NCI-H526 treated with DMSO at 0.1 percent for 48 hours (cell line): ENCODE results near the gene POLR3A.

Source experiments
- DNase-seq: peaks from one replicate; lab custom pipeline; 2025; lab: John Stamatoyannopoulos, UW

POLR3A gene

DNA sequence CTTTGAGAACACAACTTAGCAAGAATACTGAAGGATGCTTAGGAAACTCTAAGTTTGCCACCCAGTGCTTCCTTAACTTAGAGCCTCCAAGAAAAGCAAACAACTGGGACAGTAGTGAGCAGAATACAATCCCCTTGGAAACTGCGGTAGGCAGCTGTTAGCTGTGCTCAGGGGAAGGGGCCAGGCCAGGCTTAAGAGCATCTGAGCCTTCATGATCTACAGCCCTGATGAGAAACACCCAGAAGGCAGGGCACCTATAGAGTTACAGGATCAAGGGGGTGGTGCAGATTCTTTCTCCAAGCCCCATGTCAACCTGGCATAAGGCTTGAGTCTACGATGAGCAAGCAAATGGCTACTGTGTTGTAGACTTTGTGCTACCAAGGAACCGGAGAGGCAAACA lies 51.4 kb downstream of the POLR3A start:
- no peak for DNase-seq

DNA sequence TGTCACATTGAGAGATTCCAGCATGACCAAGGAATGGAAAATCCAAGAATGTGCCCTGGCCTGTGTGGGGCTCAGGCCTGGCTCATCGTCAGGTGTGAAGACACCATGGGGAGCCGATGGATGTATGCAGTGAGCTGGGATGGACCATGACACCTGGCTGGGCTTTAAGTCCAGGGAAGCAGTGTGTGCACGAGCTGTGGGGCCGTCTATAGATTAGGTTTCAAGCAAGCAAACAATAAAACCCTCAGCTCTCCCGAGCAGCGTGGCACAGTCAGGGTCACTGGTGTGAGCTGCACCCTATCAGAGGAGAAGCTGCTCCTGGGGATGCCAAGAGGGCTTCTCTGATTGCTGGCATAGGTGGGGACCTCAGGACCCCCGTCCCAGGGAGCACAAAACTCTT lies 52.3 kb downstream of the POLR3A start:
- DNase-seq: no peak

DNA sequence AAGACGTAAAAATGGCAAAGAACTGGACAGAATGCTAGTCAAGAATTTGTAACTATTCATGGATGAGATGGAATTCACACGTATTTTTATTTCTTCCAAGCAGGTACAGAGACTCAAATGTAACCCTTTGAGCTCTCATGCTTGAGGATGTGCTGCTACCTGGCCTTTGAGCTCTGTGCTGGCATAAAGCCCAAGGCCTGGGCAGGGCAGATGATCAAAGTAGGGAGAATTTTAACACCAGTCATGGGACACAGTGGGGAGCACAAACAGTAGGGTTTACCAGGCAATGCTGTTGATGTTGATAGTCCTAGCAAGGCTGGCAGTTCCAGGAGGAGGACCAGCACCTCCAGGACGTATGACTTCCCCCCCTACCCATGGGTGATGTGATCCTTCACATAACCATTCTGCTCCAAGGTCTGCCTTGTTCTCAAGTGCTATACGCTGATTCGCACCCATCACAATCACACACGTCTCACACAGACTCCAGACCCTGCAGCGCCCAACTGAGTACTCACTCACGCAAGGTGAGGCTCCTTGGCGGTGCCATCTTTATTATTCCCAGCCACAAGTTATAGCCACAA lies 54.1 kb downstream of the POLR3A start:
- DNase-seq: no peak

DNA sequence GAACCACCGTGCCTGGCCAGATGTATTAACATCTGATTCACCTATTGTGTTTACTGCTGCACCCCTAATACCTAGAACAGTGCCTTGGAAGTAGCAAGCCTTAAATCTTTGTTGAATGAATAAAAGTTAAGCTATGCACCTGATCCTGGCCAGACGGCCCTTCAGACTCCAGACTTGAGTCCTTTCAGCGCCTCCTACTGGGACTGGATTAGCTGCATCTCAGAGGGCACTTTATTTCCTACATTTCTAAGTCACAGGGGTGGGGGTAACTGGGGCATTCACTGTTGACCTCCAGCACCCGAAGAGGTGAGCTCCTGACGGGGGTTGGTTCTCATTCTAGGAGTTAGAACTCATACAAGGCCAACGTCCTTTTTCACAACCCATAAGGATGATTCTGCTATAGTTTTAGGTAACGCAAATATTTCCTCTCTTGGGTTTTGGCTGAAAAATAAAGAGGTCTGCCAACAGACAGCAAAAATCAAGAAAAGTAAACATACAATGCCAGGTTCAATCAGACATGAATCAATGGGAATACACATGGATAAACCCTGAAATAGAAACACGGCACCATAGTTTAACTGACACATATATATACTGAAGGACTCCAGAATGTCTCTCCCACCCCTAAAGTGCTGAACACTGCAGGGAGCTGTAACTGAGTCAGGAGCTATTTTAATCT lies 54.8 kb downstream of the POLR3A start:
- DNase-seq: no peak

DNA sequence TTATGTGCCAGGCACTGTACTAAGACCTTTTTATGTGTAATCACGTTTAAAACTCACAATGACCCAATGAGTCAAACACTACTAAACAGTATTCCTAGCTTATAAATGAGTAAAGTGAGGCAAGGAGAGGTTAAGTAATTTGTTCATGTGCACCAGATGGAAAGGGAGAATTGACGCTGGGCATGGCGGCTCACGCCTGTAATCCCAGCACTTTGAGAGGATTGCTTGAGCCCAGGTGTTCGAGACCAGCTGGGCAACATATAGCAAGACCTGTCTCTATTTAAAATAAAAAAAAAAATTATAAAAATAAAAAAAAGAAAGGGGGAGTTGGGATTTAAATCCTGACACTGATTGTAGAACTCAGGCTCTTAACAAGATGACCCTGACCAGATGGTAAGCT lies 56.0 kb downstream of the POLR3A start:
- no peak for DNase-seq

DNA sequence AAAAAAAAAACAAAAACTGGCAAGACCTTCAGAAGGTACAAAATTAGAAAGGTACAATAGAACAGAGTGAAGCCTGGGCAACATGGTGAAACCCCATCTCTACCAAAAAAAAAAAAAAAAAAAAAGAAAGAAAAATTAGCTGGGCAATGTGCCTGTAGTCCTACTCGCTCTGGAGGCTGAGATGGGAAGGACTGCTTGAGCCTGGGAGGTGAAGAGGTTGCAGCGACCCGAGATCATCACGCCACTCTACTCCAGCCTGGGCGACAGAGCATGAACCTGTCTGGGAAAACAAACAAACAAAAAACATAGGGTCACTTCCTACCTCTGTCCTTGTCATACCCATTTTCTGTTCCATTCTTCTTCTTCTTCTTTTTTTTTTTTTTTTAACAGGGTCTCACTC lies 57.2 kb downstream of the POLR3A start:
- no peak for DNase-seq

DNA sequence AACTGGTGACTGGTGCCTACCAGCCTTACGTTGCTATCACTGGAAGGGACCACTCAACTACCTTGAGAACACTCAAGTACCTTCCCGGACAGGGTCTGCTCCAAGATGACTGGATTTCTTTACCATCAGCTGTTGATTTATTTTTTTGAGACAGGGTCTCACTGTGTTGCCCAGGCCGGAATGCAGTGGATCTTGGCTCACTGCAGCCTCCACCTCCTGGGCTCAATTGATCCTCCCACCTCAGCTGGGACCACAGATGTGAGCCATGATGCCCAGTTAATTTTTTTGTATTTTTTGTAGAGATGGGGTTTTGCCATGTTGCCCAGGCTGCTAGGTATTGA lies 57.5 kb downstream of the POLR3A start:
- no peak for DNase-seq

DNA sequence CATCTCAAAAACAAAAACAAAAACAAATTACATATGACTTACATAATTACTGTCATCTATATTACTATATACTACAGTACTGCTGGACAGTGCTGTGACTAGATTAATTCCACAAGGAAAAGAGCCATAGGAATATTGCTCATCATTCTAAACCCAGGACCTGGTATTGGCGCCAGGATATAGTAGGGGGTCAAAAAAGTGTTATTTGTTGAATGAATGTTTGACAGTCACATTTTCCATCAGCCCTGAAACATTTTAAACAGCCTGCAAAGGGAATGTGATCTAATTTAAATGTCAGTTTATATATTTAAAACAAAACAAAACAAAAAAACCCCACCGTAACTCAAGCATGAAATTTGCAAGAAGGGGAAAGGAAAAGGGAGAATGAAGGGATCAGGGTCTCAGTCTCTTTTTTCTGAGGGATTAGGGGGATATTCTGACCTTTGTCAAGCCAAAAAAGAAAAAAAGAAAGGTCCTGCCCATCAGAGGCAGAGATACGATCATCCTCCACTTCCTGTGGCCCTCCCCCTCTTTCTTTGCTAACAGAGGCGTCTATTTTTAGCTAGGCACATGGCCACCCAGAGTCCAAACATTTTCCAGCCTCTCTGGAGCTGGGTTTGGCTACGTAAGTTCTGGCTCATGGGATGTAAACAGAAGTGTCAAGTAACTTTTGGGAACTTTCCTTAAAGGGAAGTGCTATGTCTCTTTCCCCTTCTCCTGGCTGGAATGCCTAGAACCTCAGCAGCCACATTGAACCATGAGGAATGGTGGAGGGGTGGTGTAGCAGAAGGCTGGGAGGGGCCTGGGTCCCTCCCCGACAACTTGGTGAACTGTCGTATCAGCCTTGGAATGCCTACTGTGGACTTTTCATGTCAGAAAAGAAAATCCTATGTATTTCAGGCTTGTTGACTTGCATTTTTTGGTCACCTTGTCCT lies 58.2 kb downstream of the POLR3A start:
- DNase-seq: no peak

DNA sequence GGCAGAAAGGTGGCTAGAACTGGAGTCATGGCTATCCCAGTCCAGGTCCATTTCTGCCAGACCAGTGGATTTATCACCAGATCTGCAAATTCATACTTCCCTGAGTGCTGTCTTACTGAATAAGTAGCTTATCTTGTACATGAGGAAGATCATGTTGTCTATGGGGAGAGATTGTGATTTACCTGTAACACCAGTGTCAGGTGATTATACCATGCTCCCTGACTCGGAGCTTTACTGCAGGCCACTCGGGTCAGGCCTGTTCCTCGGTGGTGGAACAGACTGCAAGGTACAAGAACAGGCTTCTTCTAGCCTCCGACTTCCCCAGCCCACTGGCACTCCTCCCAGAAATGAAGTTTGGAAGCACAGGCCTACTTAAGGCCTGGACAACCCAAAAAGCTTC lies 60.2 kb downstream of the POLR3A start:
- DNase-seq: no peak

DNA sequence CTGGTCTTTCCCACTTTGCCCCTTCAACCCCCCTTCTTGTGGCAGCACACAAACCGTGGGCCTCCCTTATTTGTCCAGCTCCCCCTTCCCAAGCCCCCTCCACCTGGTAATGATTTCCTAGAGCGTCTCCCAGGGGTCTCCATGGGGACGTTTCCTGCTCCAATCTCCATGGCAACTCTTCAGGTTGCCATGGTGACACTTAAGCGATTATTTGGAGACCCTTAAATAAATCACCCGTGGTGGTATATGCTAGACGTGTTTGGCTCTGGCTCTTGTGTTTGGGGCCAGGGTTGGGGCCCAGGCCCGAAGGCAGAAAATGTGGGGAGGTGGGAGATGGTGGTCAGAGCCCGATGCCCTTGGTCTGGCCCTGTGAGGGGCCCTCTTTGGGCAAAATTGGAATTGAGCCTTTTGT lies 61.7 kb downstream of the POLR3A start:
- no peak for DNase-seq

DNA sequence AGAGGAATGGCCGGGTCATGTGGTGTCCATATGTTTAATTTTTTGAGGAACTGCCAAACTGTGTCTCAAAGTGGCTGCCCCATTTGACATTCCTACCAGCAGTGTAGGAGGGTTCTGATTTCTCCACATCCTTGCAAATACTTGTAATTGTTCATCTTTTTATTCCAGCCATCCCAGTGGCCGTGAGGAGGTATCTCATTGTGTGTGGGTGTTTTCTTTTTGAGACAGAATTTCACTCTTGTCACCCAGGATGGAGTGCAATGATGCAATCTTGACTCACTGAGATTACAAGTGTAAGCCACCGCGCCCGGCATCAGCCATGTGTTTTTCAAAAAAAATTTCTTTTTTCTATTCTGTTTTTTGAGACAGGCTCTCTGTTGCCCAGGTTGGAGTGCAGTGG lies 64.0 kb downstream of the POLR3A start:
- DNase-seq: no peak

DNA sequence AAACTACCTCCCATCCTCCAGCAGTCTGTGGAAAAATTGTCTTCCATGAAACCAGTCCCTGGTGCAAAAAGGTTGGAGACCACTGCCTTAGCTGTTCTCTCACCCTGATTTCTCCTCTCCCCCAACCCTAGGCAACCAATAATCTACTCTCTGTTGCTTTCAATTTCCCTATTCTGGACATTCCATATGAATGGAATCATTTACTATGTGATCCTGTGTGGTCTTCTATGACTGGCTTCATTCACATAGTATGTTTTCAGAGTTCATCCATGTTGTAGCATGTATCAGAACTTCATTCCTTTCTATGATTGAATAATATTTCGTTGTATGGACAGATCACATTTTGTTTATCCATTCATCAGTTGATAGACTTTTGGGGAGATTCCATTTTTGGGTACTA lies 64.5 kb downstream of the POLR3A start:
- DNase-seq: no peak

DNA sequence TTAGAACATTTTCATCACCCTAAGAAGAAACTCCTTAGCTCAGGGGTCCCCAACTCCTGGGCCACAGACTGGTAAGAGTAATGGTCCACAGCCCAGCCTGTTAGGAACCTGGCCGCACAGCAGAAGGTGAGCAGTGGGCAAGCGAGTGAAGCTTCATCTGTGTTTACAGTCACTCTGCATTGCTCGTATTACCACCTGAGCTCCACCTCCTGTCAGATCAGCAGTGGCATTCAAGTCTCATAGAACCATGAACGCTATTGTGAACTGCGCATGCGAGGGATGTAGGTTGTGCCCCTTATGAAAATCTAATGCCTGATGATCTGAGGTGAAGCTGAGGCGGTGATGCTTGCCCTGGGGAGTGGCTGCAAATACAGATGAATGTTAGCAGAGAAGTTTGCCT lies 65.4 kb downstream of the POLR3A start:
- DNase-seq: no peak

DNA sequence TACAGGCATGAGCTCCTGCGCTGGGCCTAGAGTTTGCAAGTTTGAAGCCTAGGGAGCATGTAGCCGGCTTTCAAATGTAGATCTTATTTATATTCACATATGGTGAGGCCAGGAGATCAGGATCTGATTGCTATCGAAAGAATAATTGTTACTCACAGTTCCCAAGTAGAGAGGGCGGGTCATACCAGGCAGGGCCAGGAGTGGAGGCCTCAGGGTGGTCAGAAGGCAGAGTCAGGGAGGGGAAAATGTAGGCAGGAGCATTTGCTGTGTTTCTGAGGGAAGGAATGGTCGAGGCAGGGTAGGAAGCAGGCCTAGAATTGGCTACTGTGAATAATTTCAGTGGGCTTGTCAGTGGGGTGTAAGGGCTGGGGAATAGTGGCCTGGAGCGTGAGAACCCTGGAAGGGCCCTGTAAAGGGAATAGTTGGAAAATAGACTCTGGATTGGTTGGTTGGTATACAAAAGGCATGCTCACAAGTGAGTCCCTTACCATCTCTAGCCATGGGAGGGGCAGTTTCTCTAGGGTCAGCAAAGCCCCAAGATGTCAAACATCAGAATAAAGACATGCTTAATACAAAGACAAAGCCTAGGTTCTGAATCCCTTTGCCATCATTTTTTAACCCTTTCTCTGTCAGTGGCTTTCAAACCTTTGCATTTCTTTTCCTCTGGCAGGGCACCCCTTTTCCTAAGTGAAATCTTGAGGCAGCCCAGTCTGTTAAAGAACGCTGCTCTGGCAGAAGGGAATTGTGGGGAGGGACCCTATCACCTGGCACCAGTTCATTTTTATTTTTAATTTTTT lies 66.8 kb downstream of the POLR3A start:
- no peak for DNase-seq

DNA sequence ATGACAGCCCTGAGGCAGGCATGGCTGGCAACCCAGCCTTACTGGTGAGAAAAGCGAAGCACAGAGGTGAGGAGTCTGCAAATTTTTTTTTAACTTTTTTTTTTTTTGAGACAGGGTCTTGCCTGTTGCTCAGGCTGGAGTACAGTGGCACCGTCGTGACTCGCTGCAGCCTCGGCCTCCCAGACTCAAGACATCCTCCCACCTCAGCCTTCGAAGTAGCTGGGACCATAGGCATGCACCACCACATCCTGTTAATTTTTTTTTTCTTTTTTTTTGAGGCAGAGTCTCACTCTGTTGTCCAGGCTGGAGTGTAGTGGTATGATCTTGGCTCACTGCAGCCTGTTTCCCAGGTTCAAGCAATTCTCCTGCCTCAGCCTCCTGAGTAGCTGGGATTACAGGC lies 67.6 kb downstream of the POLR3A start:
- DNase-seq: no peak

DNA sequence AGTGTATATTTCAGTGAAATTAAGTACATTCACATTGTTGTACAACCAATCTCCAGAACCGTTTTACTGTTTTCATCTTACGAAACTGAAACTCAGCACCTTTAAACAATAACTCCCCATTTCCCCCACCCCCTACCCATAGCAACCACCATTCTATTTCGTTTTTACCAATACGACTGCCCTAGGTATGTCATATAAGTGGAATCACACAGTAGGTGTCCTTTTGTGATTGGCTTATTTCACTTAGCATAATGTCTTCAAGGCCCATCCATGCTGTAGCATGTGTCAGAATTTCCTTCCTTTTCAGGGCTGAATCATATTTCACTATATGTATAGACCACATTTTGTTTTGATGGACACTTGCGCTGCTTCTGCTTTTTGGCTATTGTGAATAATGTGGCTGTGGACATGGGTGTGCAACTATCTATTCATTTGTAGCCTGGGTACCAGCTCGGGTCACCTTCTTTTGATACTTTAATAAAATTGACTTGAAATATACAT lies 68.4 kb downstream of the POLR3A start:
- DNase-seq: no peak

DNA sequence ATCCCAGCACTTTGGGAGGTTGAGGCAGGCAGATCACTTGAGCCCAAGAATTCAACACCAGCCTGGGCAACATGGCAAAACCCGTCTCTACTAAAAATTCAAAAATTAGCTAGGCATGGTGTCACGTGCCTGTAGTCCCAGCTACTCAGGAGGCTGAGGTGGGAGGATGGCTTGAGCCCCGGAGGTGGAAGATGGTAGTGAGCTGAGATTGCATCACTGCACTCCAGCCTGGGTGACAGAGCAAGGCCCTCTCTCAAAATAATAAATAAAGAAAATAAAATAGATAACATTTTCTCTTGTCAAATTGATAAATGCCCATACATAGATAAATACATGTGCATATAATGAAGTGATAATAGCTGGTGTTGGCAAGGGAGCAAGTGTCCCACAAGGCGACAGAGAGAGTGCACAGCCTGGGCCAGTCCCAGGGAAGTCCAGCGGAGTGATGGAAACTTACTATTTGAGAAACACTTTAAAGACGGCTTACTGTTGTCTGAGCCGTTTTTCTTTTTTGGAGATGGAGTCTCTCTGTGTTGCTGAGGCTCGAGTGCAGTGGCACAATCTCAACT lies 69.3 kb downstream of the POLR3A start:
- no peak for DNase-seq

DNA sequence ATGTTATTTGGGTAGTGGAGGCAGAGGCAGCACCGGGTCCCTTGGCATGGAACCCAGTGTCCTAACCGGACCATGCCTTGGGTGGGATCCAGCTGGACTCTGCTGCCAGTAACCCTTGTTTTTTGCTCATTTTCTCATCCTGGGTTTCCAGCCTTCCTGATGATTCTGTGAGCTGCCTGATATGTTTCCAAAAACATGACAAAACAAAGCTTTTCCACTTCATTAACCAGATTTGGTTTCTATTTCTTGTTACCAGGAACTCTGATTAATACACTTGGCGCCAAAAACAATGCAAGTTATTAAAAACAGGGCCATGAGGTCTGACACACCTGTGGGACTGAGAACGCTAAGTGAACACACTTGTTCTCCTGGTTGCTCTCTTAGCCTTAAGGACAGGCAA lies 69.9 kb downstream of the POLR3A start:
- no peak for DNase-seq

DNA sequence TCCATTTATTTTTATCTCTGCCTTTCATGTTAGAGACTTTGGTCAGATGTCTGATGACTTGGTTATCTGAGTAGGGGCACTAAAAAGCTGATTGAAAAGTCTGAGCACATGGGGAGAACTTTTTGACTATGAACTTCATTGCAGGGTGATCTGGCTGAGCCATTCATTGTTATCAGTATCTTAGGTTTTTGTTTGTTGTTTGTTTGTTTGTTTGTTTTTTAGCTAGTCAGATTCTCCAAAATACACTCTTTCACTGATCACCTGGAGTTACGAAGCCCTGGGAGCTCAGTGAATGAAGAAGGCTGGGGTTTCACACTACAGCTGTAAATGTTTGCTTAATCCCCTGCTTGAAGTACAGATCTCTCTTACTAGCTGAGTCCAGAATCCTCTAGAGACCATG lies 74.2 kb downstream of the POLR3A start:
- no peak for DNase-seq

DNA sequence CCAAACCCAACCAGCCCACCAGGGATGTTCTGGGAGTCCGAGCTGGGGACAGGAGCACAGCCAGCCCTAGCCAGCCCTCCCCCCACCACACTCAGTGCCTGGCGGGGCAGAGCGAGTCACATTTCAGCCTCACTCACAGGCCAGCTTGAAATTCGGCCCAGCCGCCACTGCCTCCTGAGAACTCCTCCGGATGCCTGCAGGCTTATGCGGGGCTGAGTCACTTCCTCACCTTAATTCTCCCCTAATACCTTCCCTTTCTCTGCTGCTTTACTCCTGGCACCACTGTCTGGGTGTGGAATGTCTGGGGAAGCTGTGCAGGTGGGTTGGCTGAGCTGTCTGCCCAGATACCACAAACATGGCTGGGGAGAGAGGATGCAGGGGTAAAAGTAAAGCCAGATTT lies 80.1 kb downstream of the POLR3A start:
- no peak for DNase-seq

DNA sequence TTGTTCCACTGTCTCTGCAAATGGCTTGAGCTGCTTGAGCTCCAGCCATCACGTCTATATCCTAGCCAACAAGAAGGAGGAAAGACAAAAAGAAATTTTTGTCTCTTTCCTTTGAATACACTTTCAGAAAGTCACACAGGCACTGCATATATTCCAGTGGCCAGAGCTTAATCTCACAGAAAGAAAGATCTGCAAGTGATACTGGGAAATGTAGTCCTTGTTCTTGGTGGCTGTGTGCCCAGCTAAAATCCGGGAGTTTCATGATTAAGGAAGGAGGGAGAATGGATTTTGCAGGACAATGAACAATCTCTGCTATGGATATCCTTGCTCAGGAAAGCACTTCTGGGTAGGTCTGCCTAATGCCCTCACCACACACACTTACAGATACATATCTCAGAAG lies 83.2 kb downstream of the POLR3A start:
- DNase-seq: no peak

DNA sequence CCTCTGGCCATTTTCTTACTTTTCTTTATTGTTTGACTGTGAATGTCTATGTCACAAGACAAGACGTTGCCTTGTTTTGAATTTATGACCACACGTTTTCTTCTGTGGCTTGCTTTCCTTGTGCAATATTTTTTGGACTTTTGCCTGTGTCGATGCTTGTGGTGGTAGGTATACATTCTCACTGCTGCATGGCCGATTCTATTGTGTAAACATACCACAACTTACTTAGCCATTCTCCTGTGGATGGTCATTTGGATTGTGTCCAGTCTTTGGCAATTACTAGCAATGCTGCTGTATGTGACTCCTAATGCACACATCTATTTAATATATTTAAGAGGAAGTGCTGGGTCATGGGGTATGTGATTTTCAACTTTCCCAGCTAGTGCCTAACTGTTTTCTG lies 84.8 kb downstream of the POLR3A start:
- no peak for DNase-seq
